GM21528 (cell line): ENCODE data around the gene TMEM234.

ENCODE experiments used
- ATAC-seq: cut with Tn5 transposase; IDR thresholded peaks from one replicate; pipeline ENCODE4 v1.9.1; 2021; ENCODE audit warnings: mild to moderate bottlenecking, moderate library complexity; ENCODE audit not compliant: unreplicated experiment, low FRiP score

The TMEM234 gene

DNA sequence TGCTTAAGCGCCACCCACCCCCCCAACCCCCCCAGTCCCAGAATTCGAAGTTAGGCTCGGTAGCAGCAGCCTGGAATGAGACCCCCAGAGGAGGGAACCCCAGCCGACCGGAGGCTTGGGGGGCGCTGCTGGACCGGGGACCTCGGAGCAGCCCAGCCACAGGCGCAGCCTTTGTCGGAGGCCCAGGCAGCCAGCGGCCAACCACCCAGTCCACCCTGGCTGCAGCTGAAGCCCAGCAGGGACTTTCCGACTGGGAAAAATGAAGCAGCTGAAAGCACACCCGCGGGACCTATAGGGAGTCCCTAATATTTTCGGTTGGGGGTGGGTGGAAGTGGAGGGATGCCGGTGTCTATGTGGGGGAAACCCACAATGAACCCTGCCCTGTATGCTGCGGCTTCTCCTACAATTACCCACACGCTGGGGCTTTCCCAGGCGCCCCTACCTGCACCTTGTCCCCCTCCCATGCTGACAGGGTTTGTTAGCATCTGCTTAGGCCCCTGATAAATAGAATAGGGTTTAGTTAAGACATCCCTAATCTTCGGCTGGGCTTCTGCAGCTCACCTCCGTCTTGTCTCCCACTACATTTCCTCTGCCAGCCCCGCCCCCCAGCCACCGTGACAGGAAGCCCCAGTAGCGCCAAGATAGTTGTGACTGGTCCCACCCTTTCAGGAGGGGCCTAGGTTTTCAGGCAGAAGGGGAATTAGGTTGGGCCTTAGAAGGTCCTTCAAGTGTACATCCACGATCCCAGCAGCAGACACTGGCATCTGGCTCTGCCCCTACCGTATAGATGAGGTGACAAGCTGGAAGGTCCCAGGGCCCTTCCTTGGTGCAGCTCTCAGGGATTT, 20.9 kb downstream of the TMEM234 start:
- peak; percentile 29 for ATAC-seq

DNA sequence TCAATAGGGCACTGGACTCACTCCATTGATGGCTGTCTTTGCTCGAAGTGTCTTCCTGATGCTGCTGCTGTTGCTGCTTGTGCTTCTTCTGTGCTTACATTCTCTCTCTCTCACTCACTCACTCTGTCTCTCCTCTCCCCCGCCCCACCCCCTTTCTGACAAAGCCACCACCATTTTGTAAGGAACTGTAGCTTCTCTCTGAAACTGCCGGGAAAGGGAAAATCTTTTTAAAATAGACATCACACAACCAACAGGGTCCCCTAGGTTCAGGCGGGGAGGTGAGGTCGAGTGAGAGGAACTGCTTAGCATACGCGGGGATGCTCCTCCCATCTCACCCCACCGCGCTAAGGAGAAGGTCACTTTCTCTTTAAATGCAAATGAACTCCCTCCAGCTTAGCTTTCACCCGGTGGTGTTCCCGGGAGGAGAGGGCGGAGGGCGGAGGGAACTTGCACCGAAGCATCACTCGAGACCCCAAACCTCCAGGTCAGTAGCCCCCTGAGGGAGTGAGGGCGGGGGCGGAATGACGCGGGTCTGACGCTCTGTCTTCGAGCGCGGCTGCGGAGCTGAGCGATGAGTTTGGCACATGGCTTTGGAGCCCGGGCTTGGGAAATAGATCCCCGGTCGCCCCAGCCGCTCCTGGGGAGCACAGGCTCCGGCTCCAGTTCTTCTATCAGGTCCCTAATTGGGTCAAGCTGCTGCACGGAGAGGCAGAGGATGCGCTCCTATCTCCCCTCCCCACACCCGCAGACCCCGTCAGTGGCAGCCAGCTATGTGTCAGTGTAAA, 21.7 kb downstream of the TMEM234 start, which contains the start of gene CCDC28B:
Gene CCDC28B, plus strand, starts transcription at position 370 of the 785 bp plus-strand sequence. CDS start 1,341 bp downstream, outside the sequence.
- peak; percentile 31 for ATAC-seq

DNA sequence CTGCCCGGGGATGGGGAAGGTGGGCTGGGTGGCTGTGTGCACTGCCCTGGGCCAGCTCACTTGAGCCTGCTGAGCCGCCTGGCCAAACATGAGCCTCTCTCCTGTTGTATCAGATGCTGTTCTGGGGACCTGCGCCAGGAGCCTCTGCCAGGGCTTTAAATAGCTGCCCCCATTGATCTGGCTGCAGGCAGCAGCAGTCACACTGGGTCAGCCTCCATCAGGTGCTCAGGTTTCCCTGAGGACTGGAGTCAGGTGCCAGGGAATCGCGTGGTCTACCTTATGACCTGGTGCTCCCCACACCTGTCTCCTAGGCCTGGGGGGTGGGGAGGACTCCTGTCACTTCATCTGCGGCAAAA, 22.5 kb downstream of the TMEM234 start:
- no peak for ATAC-seq

DNA sequence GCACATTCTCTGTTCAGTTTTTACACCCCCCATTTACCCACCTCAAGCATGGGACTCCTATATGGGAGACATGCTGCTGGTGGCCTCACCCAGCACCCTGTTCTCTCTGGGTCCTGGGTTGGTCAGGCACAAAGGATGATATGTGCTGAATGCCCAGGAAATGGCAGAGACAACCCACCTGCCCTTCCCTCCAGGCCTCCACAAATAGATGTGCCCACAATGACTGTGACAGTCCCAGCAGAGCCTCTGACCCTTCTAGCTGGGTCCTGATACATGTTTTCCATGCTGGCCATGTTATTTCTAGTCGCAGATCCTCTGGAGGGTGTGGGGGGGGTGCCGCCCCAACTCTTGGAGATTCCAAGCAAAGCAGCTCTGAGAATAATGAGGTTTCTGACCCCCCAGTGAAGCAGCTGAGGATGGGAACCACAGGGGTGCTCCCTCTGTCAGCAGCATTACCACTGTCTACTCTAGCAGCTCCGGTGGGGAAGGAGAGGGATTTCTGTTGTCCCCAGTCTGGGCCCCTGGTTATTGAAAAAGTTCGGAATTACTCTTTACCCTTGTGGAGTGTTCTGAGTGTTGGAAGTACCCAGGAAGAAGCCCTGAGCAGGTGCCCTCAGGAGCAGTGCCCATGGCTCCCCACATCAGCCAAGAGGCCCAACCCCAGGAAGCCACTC, 23.0 kb downstream of the TMEM234 start:
- no peak for ATAC-seq

DNA sequence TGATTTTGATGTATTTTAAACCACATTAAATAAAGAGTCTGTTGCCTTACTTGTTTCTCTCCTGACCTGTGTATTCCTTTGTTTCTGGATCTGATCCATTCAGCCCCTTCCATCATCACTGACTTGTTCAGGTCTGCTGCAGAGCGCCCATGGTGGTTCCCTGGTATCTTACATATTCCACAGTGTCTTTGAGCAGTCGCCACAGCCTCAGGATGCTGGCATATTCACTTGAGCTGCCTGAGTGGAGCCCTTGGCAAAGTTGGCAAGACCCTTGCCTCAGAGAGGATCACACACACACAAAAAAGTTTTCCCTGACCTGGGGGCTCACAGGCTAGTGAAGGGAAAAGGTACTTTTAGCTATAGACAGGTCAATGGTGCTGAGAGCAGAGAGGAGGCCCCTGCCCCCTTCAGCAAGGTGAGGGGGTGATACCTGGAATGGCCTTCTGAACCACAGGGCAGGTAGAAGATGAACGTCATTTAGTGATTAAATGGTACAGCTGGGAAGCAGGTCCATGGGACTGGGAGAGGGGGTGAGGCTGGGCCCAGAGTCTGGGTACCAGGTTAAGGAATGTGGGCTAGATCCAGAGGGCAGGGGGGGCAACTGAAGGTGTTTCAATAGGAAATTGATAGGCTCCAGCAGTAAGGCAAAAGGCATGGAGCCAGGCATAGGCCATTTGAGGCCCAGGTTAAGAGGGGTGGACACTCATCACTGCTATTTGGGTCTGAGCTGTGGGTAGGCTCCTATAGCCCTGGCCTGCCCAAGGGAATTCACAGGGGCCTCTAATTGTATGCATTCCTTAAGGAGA, 23.7 kb downstream of the TMEM234 start:
- ATAC-seq: no peak

DNA sequence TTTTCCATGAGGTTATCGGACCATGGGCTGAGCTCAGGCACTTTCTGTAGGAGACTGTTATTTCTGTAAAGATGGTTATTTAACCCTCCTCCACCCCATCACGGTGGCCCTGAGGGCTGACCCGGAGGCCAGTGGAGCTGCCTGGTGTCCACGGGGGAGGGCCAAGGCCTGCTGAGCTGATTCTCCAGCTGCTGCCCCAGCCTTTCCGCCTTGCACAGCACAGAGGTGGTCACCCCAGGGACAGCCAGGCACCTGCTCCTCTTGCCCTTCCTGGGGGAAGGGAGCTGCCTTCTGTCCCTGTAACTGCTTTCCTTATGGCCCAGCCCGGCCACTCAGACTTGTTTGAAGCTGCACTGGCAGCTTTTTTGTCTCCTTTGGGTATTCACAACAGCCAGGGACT, 24.3 kb downstream of the TMEM234 start:
- no peak for ATAC-seq

DNA sequence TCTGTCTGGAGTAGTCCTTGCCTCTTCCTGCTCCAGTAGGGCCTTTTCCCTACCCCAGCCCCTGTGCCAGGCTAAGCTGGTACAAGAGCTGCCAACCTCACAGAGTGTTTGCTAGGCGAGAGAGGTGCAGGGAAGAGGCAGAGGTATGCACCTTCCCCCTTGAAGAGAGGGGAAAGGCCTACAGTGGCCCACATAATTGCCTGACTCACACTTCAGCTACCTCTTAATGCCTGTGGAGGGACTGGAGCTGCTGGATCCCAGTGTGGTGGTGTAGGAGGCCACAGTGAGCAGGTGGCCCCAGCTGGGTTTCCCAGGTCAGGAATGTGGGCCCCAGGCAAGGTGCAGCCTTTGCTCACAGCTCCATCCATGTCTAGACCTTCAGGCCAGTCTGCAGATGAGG, 25.1 kb downstream of the TMEM234 start:
- no peak for ATAC-seq

DNA sequence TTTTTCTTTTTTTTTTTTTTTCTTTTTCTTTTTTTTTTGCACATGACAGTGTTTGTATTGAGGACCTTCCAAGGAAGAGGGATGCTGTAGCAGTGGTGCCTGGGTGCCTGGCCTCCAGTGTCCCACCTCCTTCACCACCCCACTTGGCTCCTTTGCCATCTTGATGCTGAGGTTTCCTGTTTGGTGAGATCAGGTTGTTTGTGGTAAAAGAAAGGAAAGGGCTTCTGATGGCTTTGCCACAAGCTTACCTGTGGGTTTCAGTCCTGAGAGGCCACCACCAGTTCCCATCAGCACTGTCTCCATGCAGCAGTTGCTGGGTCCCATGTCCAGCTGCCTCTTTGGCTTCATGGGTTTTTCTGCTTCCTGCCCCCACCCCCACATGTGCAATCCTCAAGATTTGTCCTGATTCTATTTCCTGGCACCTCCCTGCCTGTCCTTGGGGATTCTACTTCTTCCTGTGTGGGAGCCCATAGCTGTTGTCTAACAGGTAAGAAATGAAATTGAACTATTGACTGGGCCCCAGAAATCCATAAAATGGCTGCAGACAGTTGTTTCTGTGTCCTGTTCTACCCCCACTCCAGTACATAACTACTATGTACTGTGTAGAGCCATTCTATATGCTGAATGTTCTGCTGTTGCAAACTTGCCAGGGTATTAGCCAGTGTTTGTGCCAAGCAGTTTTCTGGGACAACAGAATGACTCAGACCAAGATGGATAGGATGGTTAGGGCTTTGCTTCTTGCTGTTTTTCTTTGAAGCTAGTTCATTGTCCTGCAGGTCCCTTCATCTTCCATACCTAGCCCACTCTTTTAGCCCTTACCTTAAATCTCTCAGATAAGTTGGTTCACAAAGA, 26.0 kb downstream of the TMEM234 start:
- no peak for ATAC-seq

DNA sequence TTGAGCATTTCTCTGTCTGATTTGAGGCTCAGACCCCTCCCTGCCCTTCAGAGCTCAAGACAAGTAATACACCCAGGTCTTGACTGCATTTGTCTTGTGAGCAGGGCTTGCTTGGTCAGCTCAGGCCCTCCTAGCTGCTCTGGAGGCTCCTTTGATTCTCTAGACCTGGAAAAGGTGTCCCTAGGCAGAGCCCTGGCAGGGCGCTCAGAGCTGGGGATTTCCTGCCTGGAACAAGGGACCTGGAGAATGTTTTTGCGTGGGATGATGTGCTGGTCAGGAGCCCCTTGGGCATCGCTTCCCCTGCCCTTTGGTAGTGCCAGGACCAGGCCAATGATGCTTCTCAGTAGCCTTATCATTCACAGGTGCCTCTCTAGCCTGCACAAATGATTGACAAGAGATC, 26.6 kb downstream of the TMEM234 start:
- ATAC-seq: no peak

DNA sequence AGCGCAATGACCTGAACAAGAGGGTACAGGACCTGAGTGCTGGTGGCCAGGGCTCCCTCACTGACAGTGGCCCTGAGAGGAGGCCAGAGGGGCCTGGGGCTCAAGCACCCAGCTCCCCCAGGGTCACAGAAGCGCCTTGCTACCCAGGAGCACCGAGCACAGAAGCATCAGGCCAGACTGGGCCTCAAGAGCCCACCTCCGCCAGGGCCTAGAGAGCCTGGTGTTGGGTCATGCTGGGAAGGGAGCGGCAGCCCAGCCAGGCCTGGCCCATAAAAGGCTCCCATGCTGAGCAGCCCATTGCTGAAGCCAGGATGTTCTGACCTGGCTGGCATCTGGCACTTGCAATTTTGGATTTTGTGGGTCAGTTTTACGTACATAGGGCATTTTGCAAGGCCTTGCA, 27.2 kb downstream of the TMEM234 start:
- no peak for ATAC-seq

DNA sequence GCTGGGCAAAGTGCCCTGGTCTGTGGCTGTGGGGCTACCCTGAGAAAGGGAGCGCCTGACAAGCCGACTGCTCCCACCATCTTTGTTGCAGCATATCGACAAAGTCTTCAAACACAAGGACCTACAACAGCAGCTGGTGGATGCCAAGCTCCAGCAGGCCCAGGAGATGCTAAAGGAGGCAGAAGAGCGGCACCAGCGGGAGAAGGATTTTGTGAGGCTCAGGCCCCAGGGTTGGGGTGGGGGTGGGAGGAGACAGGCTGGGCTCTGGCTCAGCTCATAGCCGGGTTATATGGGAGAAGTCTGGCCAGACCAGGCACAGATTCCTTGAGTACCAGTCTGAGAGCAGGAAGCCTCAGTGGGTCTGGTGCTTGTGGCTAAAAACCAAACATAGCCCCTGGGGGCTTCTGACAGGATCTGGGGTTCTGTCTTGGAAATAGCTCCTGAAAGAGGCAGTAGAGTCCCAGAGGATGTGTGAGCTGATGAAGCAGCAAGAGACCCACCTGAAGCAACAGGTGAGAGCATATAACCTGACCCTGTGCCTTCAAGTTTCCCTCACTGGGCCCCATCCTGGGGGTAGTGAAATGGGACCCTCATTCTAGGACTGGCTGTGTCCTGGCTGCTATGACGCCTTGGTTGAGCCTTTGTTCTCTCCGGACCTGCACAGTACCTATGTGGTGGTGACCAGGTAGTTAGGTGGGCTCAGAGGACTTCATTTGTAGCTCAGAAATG, 29.8 kb downstream of the TMEM234 start:
- no peak for ATAC-seq

DNA sequence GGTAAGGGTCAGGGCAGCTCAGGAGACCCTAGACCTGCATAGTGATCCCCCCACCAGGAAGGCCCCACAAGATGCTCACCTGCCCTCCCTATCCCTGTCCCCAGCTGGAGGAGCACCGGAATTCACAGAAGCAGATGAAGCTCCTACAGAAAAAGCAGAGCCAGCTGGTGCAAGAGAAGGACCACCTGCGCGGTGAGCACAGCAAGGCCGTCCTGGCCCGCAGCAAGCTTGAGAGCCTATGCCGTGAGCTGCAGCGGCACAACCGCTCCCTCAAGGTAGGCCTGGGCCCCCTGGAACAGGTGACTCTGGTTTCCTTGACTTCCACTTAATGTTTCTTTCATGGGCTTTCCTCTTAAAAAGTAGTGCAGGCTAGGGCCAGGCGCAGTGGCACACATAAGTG, 34.3 kb downstream of the TMEM234 start:
- ATAC-seq: no peak

DNA sequence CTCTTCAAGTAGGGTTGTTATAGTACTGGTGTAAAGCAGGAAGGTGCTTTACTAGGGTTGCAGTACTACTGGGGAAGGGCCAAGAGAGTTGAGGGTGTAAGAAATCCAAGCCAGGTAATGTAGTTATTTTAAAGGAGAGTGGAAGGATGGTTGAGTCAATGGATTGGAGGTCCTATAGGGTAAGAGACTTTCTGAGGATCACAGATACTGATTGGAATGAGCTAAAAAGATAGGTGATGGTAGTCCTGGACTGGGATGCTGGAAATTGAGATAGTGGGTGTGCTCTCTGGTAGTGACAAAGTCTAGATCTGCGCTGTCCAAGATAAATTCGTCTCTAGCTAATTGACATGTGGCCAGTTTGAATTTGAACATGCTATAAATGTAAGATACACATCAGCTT, 35.7 kb downstream of the TMEM234 start:
- ATAC-seq: no peak

DNA sequence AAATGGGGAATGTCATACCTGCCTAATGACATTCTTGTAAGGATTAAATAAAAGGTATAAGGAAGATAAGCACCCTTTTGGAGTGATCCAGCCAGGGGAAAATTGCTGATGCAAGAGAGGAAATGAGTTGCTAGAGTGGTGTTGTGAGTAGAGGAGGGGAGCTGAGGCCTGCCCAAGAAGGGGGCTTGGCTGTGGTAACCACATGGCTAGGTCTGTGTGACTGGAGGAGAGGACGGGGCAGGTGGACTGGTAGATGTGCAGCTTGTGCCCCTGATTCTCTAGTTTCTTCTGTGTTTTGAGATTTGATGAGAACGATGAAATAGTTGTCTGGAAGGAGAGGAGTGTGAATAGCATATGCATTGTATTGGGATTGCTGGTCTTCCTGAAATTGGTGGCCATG, 36.1 kb downstream of the TMEM234 start:
- no peak for ATAC-seq

DNA sequence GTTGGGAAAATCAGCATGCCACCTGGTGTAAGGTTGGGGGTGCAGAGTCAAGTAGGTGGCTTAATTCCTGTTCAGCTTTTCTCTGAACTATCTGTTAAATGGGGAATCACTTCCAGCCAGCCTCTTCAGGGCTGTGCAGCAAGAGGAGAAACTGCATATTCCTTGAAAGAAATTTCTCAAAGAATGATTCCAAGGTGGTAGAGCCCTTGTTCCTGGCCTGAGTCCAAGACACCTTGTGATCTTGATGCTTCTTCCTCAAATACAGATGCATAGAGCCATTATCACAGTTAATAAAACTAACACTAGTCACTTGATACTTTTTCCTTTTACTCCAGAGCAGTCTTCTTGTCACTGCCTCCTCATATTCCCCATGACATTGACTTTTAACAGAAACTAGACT, 37.5 kb downstream of the TMEM234 start:
- ATAC-seq: no peak

DNA sequence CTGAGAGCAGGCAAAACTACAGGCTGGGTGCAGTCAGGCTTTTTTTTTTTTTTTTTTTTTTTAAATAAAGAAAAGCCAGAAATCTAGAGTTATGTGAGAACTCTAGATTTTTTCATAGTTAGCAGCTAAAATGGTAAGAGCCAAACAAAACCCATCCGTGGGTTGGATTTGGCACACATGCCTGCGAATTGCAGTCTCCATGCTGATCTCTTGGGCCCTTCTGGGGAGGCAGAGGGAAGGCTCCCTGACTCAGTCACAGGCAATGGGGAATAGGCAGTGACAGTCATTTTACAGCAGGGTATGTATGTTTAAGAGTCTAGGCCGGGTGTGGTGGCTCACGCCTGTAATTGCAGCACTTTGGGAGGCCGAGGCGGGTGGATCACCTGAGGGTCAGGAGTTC, 40.1 kb downstream of the TMEM234 start:
- ATAC-seq: no peak

DNA sequence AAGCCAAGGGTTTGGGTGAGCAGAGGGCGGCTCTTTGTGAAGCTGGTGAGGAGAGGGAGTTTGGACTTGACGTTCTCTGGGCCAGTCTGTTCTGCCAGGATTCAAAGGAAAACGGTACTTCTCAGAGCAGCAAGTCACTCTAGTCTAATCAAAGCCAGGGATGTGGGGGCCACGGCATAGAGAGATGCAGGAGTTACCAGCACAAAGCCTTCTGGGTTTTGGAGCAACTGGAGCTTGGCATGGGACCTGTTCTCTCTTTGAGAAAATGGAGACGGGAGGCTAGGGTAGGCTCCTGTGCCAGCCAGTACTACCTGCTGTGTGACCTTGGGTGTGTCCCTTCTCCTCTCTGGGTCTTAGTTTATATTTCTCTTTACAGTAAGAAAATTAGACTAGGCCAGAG, 40.6 kb downstream of the TMEM234 start:
- no peak for ATAC-seq

DNA sequence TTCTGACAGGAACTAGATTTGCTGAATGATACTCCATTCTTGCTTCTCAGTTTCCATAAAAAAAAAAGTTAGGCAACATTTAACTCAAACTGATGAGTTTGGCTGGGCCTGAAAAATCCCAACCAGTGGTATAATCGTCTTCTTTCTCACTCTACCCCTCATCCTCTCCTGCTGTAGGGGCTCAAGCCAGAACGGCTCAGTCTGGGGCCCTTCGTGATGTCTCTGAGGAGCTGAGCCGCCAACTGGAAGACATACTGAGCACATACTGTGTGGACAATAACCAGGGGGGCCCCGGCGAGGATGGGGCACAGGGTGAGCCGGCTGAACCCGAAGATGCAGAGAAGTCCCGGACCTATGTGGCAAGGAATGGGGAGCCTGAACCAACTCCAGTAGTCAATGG, 41.1 kb downstream of the TMEM234 start:
- no peak for ATAC-seq
